GM12875 (cell line): ENCODE data around the gene CNTN5.

Experiments
- H3K4me3 ChIP-seq: one replicate; pipeline ENCODE4 v1.5.1; 2011; ENCODE audit warnings: low read depth, low read length, control low read depth
- CTCF ChIP-seq: IDR thresholded peaks from 2 replicates; pipeline ENCODE4 v1.5.1; 2011; ENCODE audit warnings: low read depth, mild to moderate bottlenecking, control low read depth, inconsistent platforms, low read length, moderate library complexity, borderline replicate concordance; ENCODE audit not compliant: insufficient read depth

CNTN5 gene

GRCh38 chr11:99162819-99163218 lies 142.1 kb downstream of the CNTN5 start:
- no peak for TF ChIP-seq CTCF
- no peak overlapping the region for H3K4me3 ChIP-seq

DNA sequence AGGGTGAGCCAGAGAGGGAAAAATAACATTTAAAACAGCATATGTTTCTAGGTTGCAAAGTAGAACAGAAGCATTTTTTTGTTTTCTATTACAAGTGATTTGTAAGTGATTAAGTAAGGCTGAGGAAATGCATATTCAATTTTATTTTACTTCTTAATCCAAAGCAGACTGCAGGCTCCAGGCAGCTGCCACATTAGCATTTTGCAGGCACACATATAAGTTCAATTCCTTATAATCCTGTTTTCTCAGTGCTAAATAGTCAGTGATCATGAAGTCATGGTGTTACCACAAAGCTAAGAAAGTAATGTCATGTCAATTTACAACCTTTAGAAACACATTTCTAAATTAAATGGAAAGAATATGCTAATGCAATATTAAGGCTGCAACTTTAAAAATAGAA lies 149.8 kb downstream of the CNTN5 start:
- TF ChIP-seq CTCF = no peak
- no peak overlapping the region for H3K4me3 ChIP-seq

- H3K4me3 ChIP-seq = no peak overlapping the region
- no peak for TF ChIP-seq CTCF
Observed at GRCh38 chr11:99171330-99171729, 150.6 kb downstream of the CNTN5 start.

DNA sequence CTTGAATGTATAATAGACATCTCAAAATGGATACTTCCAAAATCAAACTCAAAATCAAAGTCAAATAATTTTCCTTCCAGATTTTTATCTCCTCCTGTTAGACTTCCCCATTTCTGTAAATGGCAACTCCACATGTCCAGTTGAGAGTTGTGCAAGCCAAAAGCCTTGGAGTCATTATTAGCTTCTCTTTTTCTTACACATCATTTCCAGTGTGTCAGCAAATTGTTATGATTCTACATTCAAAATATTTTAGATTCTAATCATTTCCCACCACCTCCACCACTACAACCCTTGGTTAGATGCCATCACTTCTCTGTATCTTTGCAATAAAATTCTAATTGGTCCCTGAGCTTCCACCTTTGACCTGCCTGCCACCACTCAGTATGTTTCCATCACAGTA lies 155.7 kb downstream of the CNTN5 start:
- H3K4me3 ChIP-seq = no peak overlapping the region
- TF ChIP-seq CTCF = no peak

GRCh38 chr11:99177446-99177845 lies 156.7 kb downstream of the CNTN5 start:
- H3K4me3 ChIP-seq = no peak overlapping the region
- TF ChIP-seq CTCF = no peak

DNA sequence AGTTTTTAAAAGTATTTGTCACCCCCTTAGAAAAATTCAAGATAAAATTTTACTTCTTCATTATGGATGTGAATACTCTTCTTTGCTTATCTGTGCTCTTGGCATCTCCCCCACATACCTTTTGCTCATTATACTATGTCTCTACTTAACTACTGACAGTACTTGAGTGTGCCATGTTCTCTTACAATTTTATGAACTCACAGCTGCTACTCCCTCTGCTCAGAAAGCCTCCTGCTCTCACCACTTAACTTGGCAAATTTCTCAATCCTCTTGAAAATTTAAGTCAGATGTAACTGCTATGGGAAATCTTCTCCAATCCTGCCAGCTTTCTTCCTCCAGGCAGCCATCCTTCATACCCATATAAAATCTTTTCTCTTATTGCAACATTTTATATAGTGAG lies 163.4 kb downstream of the CNTN5 start:
- no peak overlapping the region for H3K4me3 ChIP-seq
- TF ChIP-seq CTCF = no peak

DNA sequence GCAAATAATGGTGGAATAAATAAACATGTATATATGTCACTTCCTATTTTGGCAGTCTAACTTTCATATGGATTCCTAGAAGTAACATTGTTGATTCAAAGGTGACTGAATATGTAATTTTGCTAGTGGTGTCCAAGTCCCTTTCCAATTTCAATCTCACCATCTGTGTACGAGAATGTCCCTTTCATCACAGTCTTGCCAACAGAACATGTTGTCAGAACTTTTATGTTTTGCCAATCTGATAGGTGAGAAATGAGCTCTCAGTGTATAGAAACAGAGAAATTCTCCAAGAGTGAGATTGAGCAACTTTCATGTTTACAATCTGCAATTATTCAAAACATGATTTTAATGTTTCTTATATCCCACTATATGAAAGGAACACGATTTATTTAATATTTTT lies 167.5 kb downstream of the CNTN5 start:
- TF ChIP-seq CTCF = no peak
- H3K4me3 ChIP-seq = no peak overlapping the region
